Stimulated activated CD8-positive, alpha-beta memory T cell treated with anti-CD3 and anti-CD28 coated beads, Interleukin-4, amount 100 ng/mL, for 4 hours (primary cell): ENCODE results near the gene EID3.

Experiments used
- DNase-seq, 2 donors: peaks; one replicate each; pipeline ENCODE4 v3.0.0-alpha.2; 2020; ENCODE audit warnings: low read depth in 2 of 2, low spot score in 1 of 2

The EID3 gene

DNA sequence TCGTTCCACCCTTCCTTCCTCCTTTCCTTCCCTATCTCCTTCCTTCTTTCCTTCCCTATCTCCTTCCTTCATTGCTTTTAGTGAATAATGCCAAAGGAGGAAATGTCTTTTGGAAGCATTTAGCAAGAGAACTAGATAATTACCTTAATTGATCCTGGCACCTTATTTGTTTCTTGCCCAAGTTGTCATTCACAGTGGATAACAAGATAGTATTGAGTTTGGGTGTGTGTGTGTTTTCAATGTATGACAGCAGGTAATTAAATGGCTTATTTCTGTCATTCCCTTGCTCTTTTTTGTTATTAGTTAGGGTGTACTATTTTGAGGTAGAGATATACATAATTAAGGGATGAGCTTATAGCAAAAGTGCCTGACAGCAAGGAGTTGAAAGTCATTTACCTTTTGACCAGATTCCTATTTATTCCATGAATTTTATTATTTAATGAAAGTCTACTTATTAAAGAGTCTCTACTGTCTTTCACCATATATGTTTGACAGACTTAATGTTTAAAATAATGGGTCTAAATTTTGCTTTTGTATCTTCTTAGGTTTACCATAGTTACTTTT is 30.2 kb downstream of the EID3 start:
- no peak for DNase-seq

- DNase-seq, result no peak
Measured at GRCh38 chr12:104334581-104334980, 31.0 kb downstream of the EID3 start.

GRCh38 chr12:104336115-104336514 is 32.6 kb downstream of the EID3 start:
- no peak for DNase-seq

GRCh38 chr12:104337030-104337558 is 33.6 kb downstream of the EID3 start:
- no peak for DNase-seq

DNA sequence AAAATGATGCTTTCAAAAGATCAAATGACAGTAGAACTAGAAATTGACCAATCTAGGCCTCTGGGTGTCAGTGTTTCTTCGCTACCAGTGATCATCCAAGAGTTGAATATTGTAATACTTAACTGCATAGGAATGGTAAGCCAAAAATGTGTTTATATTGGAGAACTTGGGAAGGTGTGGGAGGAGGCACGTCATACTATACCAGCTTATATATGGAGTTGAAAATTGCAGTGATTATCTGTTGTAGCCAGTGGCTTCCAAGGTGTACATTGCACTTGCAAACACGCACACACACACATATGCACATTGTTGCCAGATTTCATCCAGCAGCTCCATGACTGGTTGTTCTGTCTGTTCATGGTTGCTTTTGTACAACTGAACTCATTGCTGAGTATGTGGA is 36.1 kb downstream of the EID3 start:
- DNase-seq, result no peak

DNA sequence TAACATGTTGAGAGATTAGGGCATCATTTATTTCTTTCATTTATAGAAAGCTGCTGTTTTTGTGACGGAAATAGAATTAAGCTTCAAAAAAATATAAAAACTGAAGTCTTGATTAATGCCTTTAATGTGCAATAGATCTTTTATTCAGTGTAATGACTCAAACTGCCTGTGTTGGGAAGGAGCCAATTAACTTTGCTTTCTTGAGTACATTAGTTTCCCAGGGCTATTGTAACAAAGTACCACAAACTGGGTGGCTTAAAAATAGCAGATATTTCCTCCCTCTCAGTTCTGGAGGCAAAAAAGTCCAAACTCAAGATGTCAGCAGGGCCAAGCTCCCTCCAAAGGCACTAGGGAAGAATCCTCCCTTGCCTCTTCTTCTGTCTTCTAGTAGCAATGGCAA is 36.6 kb downstream of the EID3 start:
- no peak for DNase-seq

DNA sequence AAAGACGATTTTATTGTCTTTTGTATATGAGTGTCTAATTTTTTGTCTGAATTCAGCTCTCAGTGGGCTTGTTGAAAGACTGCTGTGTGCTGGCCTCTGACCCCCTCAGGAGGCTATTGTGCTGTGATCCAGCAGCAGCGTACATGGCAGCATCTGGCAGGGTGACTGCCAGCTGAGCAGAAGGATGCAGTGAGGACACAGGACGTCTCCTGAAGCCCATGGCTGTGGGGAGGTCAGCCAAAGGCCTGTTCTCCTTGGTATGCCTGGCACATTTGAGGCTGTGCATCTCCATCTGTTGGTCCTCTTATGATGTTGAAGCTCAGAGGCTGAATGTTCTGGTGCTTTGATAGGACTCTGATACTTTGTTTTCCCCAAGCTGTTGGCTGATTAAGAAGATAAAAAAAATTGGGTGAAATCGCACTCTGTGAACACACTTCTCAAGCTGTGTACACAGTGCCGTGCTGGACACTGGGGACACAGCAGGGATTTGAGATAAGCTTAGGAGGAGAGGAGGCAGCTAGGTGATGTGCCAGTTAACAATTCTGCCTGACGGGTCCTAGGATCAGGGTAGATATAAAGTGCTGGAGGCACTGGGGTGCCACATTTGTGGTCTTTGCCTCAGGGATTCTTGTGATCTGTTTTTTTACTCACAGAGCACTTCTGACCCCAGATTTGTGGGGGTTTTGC is 37.5 kb downstream of the EID3 start:
- no peak for DNase-seq

GRCh38 chr12:104342147-104342546 is 38.6 kb downstream of the EID3 start:
- no peak for DNase-seq

GRCh38 chr12:104342635-104343249 is 39.2 kb downstream of the EID3 start:
- no peak for DNase-seq

GRCh38 chr12:104344682-104345081 is 41.1 kb downstream of the EID3 start:
- no peak for DNase-seq

GRCh38 chr12:104345234-104346066 is 41.9 kb downstream of the EID3 start:
- no peak for DNase-seq

- no peak for DNase-seq
Measured at GRCh38 chr12:104347374-104348075, 44.0 kb downstream of the EID3 start.

GRCh38 chr12:104348283-104348993 is 44.9 kb downstream of the EID3 start:
- no peak for DNase-seq

DNA sequence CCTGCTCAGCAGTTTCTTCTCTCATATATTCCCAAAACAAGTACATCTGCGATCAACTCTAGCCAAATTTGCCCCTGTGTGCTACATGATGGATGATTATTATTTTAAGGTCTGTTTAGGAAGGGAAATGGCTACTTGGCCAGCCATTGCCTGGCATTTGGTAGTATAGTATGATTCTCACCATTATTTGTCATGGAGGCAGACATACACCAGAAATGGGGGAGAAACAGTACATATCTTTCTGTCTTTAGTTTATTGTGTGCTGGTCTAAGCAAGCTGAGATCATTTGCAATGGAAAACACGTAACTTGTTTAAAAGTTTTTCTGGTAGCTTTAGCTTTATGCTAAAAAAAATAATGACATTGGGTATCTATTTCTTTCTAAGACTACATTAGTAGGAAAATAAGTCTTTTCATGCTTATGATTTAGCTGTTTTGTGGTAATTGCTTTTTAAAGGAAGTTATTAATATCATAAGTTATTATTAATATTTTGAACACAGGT is 45.5 kb downstream of the EID3 start:
- no peak for DNase-seq

DNA sequence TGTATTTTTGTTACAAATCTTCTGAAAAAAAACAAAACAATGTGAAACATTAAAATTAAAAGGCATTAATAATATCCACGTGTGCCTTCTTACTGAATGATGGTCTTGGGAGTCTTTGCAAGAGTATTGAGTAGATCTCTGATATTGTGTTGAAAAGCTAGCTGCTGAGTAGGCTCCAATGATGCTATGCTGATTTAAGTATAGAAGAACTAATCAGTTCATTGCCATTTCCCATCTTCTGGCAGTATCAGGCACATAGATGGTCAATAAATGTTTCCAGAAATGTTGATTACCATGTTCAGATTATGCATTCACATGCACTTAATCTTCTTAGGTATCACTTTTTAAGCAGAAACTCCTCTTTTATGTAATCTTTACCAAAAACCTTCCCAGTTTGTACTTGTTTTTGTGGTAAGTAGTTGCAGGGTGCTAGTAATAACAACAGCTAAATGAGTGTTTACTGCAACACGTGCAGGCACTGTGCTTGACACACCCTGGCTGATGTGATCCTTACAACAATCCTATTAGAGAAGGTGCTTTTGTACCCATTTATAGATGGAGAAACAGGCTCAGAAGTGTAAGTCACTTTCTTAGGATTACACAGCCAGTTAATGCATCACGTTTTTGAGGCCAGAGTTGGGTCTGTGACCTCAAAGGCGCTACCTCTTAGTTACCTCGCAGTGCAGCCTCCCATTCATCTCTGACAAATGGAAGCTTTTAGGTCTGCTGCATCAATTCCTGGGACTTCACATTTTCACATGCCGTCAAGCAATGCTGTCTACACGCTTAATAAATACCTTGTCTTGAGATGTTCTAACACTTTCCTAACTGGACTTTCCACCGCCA is 46.9 kb downstream of the EID3 start:
- DNase-seq, result no peak

GRCh38 chr12:104351057-104351983 is 47.8 kb downstream of the EID3 start:
- no peak for DNase-seq

GRCh38 chr12:104352106-104352713 is 48.7 kb downstream of the EID3 start:
- no peak for DNase-seq
